NB4 (cell line): Measurements from ENCODE around the gene SIAH2.
"Not testable (repeated sequence)": the region's sequence is repeated elsewhere in the genome, so short reads cannot be mapped to it uniquely, and the experiment has no call there.

Source experiments
- DNase-seq: peaks from one replicate; pipeline ENCODE4 v3.0.0; 2010; ENCODE audit warnings: low read depth
- H3K4me3 ChIP-seq: one replicate; pipeline ENCODE4 v1.5.1; 2011; ENCODE audit warnings: mild to moderate bottlenecking, low read depth, low read length, moderate library complexity
- CTCF ChIP-seq: IDR thresholded peaks from one replicate; pipeline ENCODE4 v1.5.1; 2012; ENCODE audit warnings: low read depth, low read length
- MAX ChIP-seq: IDR thresholded peaks from 2 replicates; pipeline ENCODE4 v1.6.1; 2011; ENCODE audit warnings: low read depth, low read length
- MYC ChIP-seq: IDR thresholded peaks from 2 replicates; pipeline ENCODE4 v1.6.1; 2011; ENCODE audit warnings: low read depth, low read length
- POLR2A ChIP-seq: IDR thresholded peaks from 2 replicates; pipeline ENCODE4 v1.6.1; 2011; ENCODE audit warnings: mild to moderate bottlenecking; ENCODE audit not compliant: insufficient read length; ENCODE audit errors: extremely low read depth

SIAH2 gene

GRCh38 chr3:150803440-150803985, 40.5 kb upstream of the SIAH2 start:
- no peak for DNase-seq
- no peak overlapping the region for H3K4me3 ChIP-seq
- TF ChIP-seq MYC (no peak), MAX (no peak), POLR2A (no peak), CTCF (no peak)

- no peak for DNase-seq
- TF ChIP-seq MYC = no peak
- no peak overlapping the region for H3K4me3 ChIP-seq
Observed at GRCh38 chr3:150800722-150801121, 37.8 kb upstream of the SIAH2 start.

- no peak for TF ChIP-seq MYC
- TF ChIP-seq POLR2A = no peak
- no peak for TF ChIP-seq CTCF
- TF ChIP-seq MAX = no peak
- DNase-seq = peak; percentile 31
- H3K4me3 ChIP-seq = peak overlapping the region; percentile 4
Observed at GRCh38 chr3:150798122-150798618, 35.2 kb upstream of the SIAH2 start.

GRCh38 chr3:150797155-150797554, 34.2 kb upstream of the SIAH2 start:
- TF ChIP-seq POLR2A = no peak
- no peak for TF ChIP-seq CTCF
- no peak for TF ChIP-seq MYC
- TF ChIP-seq MAX = no peak
- H3K4me3 ChIP-seq = no peak overlapping the region
- no peak for DNase-seq

- H3K4me3 ChIP-seq, DNase-seq: not testable (repeated sequence)
Observed at GRCh38 chr3:150796527-150796926, 33.6 kb upstream of the SIAH2 start.

- no peak for DNase-seq
- TF ChIP-seq POLR2A (no peak), MYC (no peak), MAX (no peak), CTCF (no peak)
Observed at GRCh38 chr3:150793641-150794040, 30.7 kb upstream of the SIAH2 start.

GRCh38 chr3:150790629-150791028, 27.7 kb upstream of the SIAH2 start:
- DNase-seq = peak; percentile 20
- TF ChIP-seq MAX (no peak), POLR2A (no peak), CTCF (no peak), MYC (no peak)
- H3K4me3 ChIP-seq = no peak overlapping the region

More at GRCh38 chr3:150793641-150794040, 30.7 kb upstream of the SIAH2 start:
- H3K4me3 ChIP-seq = no peak overlapping the region
